ENCODE measurements around the gene RBM47. TPM values are rescaled to one million over a fixed set of nuclear protein-coding genes. Genes with fewer than 3 reads are reported as not detected.
"Not testable (repeated sequence)": the region's sequence is repeated elsewhere in the genome, so short reads cannot be mapped to it uniquely, and the experiment has no call there.

The RBM47 gene
- total RNA-seq, 1 donor from 2014 or later: 61.1 TPM

- Histone ChIP-seq H3K4me3 (no peak overlapping the region), H3K27me3 (no peaks in the 10 kb centered on the region), H3K4me1 (peaks cover 11% of the 10 kb centered on the region), H3K27ac (no peak overlapping the region), H3K9me3 (no peaks in the 10 kb centered on the region), H3K36me3 (no peaks in the 10 kb centered on the region)
- intact Hi-C loops (cut with DNase I): no loop called here
- TF ChIP-seq POLR2AphosphoS5 (IDR thresholded peaks at IDR 0.05; ENCODE audit: insufficient read depth in 1 of 2, low read depth in 1 of 2) (no peak), POLR2A (IDR thresholded peaks at IDR 0.05) (no peak)
- TF ChIP-seq, protein P1, sequence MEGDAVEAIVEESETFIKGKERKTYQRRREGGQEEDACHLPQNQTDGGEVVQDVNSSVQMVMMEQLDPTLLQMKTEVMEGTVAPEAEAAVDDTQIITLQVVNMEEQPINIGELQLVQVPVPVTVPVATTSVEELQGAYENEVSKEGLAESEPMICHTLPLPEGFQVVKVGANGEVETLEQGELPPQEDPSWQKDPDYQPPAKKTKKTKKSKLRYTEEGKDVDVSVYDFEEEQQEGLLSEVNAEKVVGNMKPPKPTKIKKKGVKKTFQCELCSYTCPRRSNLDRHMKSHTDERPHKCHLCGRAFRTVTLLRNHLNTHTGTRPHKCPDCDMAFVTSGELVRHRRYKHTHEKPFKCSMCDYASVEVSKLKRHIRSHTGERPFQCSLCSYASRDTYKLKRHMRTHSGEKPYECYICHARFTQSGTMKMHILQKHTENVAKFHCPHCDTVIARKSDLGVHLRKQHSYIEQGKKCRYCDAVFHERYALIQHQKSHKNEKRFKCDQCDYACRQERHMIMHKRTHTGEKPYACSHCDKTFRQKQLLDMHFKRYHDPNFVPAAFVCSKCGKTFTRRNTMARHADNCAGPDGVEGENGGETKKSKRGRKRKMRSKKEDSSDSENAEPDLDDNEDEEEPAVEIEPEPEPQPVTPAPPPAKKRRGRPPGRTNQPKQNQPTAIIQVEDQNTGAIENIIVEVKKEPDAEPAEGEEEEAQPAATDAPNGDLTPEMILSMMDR (IDR thresholded peaks at IDR 0.05): no peak
- DNase-seq (ENCODE audit: extremely low spot score in 2 of 2): no peak
These were observed 67.5 kb downstream of the RBM47 start for GRCh38 chr4:40562208-40562607.

DNA sequence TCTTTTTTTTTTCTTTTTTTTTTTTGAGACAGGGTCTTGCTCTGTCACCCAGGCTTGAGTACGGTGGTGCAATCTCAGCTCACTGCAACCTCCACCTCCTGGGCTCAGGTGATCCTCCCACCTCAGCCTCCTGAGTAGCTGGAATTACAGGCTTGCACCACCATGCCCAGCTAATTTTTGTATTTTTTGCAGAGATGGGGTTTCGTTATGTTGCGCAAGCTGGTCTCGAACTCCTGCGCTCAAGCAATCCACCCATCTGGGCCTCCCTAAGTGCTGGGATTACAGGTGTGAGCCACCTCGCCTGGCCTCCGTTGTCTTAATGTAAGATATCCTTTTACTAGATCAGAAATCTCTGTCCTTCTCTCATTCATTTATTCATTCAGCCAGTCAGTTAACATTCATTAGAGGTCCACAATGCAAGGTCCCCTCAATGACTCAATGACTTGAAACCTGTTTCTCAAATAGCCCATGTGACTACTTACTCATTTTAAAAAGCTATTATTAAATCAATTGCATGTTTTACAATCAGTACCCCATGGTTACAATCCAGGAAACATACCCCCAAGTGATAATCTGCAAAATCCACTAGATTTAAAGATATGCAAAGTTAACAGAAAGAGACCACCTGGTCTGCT is 68.0 kb downstream of the RBM47 start:
- H3K9me3 ChIP-seq; H3K27ac ChIP-seq; H3K27me3 ChIP-seq; H3K4me3 ChIP-seq; intact Hi-C loops (cut with DNase I); H3K36me3 ChIP-seq; DNase-seq (ENCODE audit: extremely low spot score in 2 of 2): not testable (repeated sequence)
- peaks cover 11% of the 10 kb centered on the region for H3K4me1 ChIP-seq

- DNase-seq (ENCODE audit: extremely low spot score in 2 of 2): no peak
- TF ChIP-seq POLR2A (IDR thresholded peaks at IDR 0.05) (no peak), POLR2AphosphoS5 (IDR thresholded peaks at IDR 0.05; ENCODE audit: insufficient read depth in 1 of 2, low read depth in 1 of 2) (no peak)
- TF ChIP-seq, protein P1 (IDR thresholded peaks at IDR 0.05): no peak
- Histone ChIP-seq H3K4me1 (peaks cover 11% of the 10 kb centered on the region), H3K4me3 (no peak overlapping the region), H3K36me3 (no peaks in the 10 kb centered on the region), H3K9me3 (no peaks in the 10 kb centered on the region), H3K27me3 (no peaks in the 10 kb centered on the region), H3K27ac (no peak overlapping the region)
- intact Hi-C loops (cut with DNase I): no loop called here
These were observed 69.8 kb downstream of the RBM47 start for GRCh38 chr4:40559585-40560465.

- H3K9me3 ChIP-seq: no peaks in the 10 kb centered on the region
- no peaks in the 10 kb centered on the region for H3K36me3 ChIP-seq
- H3K27ac ChIP-seq: no peak overlapping the region
- DNase-seq (ENCODE audit: extremely low spot score in 2 of 2): no peak
- no peak for TF ChIP-seq POLR2A (IDR thresholded peaks at IDR 0.05)
- TF ChIP-seq, protein P1 (IDR thresholded peaks at IDR 0.05): no peak
- no peak for TF ChIP-seq POLR2AphosphoS5 (IDR thresholded peaks at IDR 0.05; ENCODE audit: insufficient read depth in 1 of 2, low read depth in 1 of 2)
- H3K4me3 ChIP-seq: no peak overlapping the region
- H3K4me1 ChIP-seq: peaks cover 11% of the 10 kb centered on the region
- H3K27me3 ChIP-seq: no peaks in the 10 kb centered on the region
- intact Hi-C loops (cut with DNase I): no loop called here
These were observed 71.9 kb downstream of the RBM47 start for GRCh38 chr4:40557736-40558135.

DNA sequence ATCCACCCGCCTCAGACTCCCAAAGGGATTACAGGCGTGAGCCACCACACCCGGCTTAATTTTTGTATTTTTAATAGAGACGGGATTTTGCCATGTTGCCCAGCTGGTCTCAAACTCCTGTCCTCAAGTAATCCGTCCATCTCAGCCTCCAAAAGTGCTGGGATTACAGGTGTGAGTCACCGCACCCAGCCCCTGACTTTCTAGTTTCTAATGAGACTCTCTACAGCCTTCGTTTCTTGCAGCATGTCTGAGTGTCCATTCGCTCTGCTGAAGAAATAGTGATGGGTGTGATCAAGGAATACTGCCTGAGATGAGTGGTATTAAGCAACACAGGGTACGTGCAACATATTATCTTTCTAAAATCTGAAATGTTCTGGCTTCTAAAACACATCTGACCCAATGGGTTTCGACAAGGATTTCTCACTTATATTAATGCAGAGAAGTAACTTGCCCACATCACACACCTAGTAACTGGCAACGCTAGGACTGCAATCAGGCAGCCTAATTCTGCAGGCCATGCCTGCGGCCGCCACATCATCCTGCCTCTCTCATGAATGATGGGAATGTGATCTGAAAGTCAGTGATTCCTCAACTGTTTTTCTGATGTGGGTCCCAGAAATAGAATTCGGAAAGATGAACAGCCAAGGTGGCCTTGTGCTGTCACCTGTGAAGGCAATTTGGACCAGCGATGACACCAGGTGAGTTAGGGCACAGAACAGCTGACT is 74.3 kb downstream of the RBM47 start:
- no peak overlapping the region for H3K4me3 ChIP-seq
- H3K36me3 ChIP-seq: no peaks in the 10 kb centered on the region
- H3K9me3 ChIP-seq: no peaks in the 10 kb centered on the region
- DNase-seq (ENCODE audit: extremely low spot score in 2 of 2): no peak
- peaks cover 14% of the 10 kb centered on the region for H3K4me1 ChIP-seq
- no peak overlapping the region for H3K27ac ChIP-seq
- no peaks in the 10 kb centered on the region for H3K27me3 ChIP-seq
- intact Hi-C loops (cut with DNase I): no loop called here
- TF ChIP-seq, protein P1 (IDR thresholded peaks at IDR 0.05): no peak
- no peak for TF ChIP-seq POLR2A (IDR thresholded peaks at IDR 0.05)
- no peak for TF ChIP-seq POLR2AphosphoS5 (IDR thresholded peaks at IDR 0.05; ENCODE audit: insufficient read depth in 1 of 2, low read depth in 1 of 2)

- DNase-seq (ENCODE audit: extremely low spot score in 2 of 2); H3K4me3 ChIP-seq; H3K9me3 ChIP-seq; H3K27ac ChIP-seq; H3K27me3 ChIP-seq; H3K36me3 ChIP-seq; intact Hi-C loops (cut with DNase I): not testable (repeated sequence)
- H3K4me1 ChIP-seq: peaks cover 13% of the 10 kb centered on the region
These were observed 75.0 kb downstream of the RBM47 start for GRCh38 chr4:40554641-40555040.

All from vagina (tissue), 2 donors.